Tibial nerve (tissue), 4 donors: ENCODE measurements around the gene VASH1. TPM values are rescaled to one million over a fixed set of nuclear protein-coding genes. Genes with fewer than 3 reads are reported as not detected.

Experiments
- DNase-seq, 2 donors: peaks; one replicate each; pipeline ENCODE4 v3.0.0-alpha.2; 2019; ENCODE audit warnings: low spot score in 2 of 2
- H3K27ac ChIP-seq, 4 donors: fragments of 200-600 bp; sonication (generic) in 3 of 4; one replicate each; pipeline ENCODE4 v1.5.1; 2017 to 2019; ENCODE audit warnings: mild to moderate bottlenecking in 1 of 4
- H3K27me3 ChIP-seq, 2 donors: fragments of 200-600 bp; sonication (generic) in 1 of 2; one replicate each; pipeline versions ENCODE4 v1.5.1 to v1.6.0; 2017 to 2019
- H3K36me3 ChIP-seq, 3 donors: fragments of 200-600 bp; sonication (generic); one replicate each; pipeline ENCODE4 v1.5.1; 2018 to 2019
- H3K4me1 ChIP-seq, 4 donors: fragments of 200-600 bp; sonication (generic) in 3 of 4; one replicate each; pipeline ENCODE4 v1.5.1; 2017 to 2019
- H3K4me3 ChIP-seq, 4 donors: fragments of 200-600 bp; sonication (generic) in 3 of 4; one replicate each; pipeline ENCODE4 v1.5.1; 2017 to 2019; ENCODE audit warnings: mild to moderate bottlenecking in 1 of 4, moderate library complexity in 1 of 4
- H3K9me3 ChIP-seq, 4 donors: fragments of 200-600 bp; sonication (generic) in 3 of 4; one replicate each; pipeline ENCODE4 v1.5.1; 2017 to 2019
- EP300 ChIP-seq, 2 donors: sonication (generic); formaldehyde crosslinking; IDR thresholded peaks; one replicate each; pipeline ENCODE4 v1.6.1; 2017; ENCODE audit warnings: antibody characterized with exemption in 2 of 2, mild to moderate bottlenecking in 1 of 2
- POLR2A ChIP-seq, 2 donors: fragments of 450-650 bp; IDR thresholded peaks; one replicate each; pipeline ENCODE4 v1.6.1; 2017; ENCODE audit warnings: antibody characterized with exemption in 2 of 2, mild to moderate bottlenecking in 2 of 2, moderate library complexity in 2 of 2
- WGBS, 2 donors: methylation state at CpG; one replicate each; pipeline ENCODE4 v1.1.5; 2018; 5-methylcytosine and 5-hydroxymethylcytosine counted together
- total RNA-seq, 4 donors: library from RNA; depleted of rRNA; stranded (reverse); fragments of >200 nt; gene quantifications; one replicate each; pipeline ENCODE4 v1.1.0, GENCODE V29; 2016
- TF ChIP-seq, protein P1 (sequence below), 5 experiments: fragments of 200-600 bp in 3 of 5; fragments of 450-650 bp in 2 of 5; sonication (generic) in 3 of 5; IDR thresholded peaks; one replicate each; pipeline ENCODE4 v1.5.1; 2016 to 2019; ENCODE audit warnings: antibody characterized with exemption in 5 of 5, mild to moderate bottlenecking in 3 of 5, moderate library complexity in 2 of 5

The VASH1 gene
- total RNA-seq, 4 donors from 2014 or later: 13.8 to 24.7 (median 18.6) TPM

GRCh38 chr14:76793324-76793723 lies 32.1 kb downstream of the VASH1 start:
- TF ChIP-seq, protein P1, sequence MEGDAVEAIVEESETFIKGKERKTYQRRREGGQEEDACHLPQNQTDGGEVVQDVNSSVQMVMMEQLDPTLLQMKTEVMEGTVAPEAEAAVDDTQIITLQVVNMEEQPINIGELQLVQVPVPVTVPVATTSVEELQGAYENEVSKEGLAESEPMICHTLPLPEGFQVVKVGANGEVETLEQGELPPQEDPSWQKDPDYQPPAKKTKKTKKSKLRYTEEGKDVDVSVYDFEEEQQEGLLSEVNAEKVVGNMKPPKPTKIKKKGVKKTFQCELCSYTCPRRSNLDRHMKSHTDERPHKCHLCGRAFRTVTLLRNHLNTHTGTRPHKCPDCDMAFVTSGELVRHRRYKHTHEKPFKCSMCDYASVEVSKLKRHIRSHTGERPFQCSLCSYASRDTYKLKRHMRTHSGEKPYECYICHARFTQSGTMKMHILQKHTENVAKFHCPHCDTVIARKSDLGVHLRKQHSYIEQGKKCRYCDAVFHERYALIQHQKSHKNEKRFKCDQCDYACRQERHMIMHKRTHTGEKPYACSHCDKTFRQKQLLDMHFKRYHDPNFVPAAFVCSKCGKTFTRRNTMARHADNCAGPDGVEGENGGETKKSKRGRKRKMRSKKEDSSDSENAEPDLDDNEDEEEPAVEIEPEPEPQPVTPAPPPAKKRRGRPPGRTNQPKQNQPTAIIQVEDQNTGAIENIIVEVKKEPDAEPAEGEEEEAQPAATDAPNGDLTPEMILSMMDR (IDR thresholded peaks at IDR 0.05): no peak
- TF ChIP-seq POLR2A (IDR thresholded peaks at IDR 0.05): no peak
- TF ChIP-seq EP300 (IDR thresholded peaks at IDR 0.05): no peak
- Histone ChIP-seq H3K27ac (no peak overlapping the region), H3K4me3 (no peak overlapping the region), H3K4me1 (no peaks in the 10 kb centered on the region), H3K9me3 (no peaks in the 10 kb centered on the region), H3K27me3 (no peaks in the 10 kb centered on the region), H3K36me3 (peaks cover 0 to 84% (median 11%) of the 10 kb centered on the region in 3 donors)
- 77 to 80% methylated on average over 4 of the region's 4 CpGs for WGBS, 2 donors
- DNase-seq: no peak

GRCh38 chr14:76793956-76794355 lies 32.7 kb downstream of the VASH1 start:
- Histone ChIP-seq H3K4me3 (no peak overlapping the region), H3K9me3 (no peaks in the 10 kb centered on the region), H3K36me3 (peaks cover 0 to 84% (median 8%) of the 10 kb centered on the region in 3 donors), H3K4me1 (no peaks in the 10 kb centered on the region), H3K27me3 (no peaks in the 10 kb centered on the region), H3K27ac (no peak overlapping the region)
- WGBS, 2 donors: 92% methylated on average over 5 of the region's 5 CpGs
- no peak for DNase-seq
- TF ChIP-seq, protein P1 (IDR thresholded peaks at IDR 0.05): no peak
- TF ChIP-seq EP300 (IDR thresholded peaks at IDR 0.05) (no peak), POLR2A (IDR thresholded peaks at IDR 0.05) (no peak)

GRCh38 chr14:76806446-76806845 lies 45.2 kb downstream of the VASH1 start:
- peaks cover 0 to 79% (median 17%) of the 10 kb centered on the region in 3 donors for H3K36me3 ChIP-seq

DNA sequence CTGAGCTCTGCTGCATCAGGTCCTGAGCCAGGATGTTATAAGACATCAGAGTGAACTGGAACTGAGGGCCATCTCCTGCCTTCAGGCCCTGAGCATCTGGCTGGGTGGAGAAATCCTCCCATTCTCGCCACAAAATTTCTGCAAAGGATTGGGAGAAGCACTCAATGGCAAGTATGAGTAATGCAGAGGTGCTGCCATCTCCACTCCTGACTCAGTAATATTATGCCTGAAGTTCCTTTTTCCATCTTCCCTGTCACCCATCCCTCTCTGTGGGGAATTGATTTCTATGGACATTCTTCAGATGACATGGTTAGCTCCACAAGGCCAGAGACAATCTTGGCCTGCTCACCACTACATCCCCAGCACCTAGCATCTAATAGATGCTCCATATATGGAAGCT lies 46.7 kb downstream of the VASH1 start:
- no peak overlapping the region for H3K27ac ChIP-seq
- TF ChIP-seq, protein P1 (IDR thresholded peaks at IDR 0.05): no peak
- TF ChIP-seq EP300 (IDR thresholded peaks at IDR 0.05) (no peak), POLR2A (IDR thresholded peaks at IDR 0.05) (no peak)
- H3K4me1 ChIP-seq: peaks cover 0 to 25% (median 8%) of the 10 kb centered on the region in 4 donors
- peaks cover 0 to 64% (median 7%) of the 10 kb centered on the region in 3 donors for H3K36me3 ChIP-seq
- no peaks in the 10 kb centered on the region for H3K9me3 ChIP-seq
- WGBS, 2 donors: 80 to 88% methylated on average over 1 of the region's 1 CpG
- H3K27me3 ChIP-seq: no peaks in the 10 kb centered on the region
- H3K4me3 ChIP-seq: no peak overlapping the region
- no peak for DNase-seq

More at GRCh38 chr14:76806446-76806845, 45.2 kb downstream of the VASH1 start:
- TF ChIP-seq POLR2A (IDR thresholded peaks at IDR 0.05): no peak
- TF ChIP-seq, protein P1 (IDR thresholded peaks at IDR 0.05): no peak
- TF ChIP-seq EP300 (IDR thresholded peaks at IDR 0.05): no peak
- H3K4me1 ChIP-seq: peaks cover 0 to 18% (median 6%) of the 10 kb centered on the region in 4 donors
- no peaks in the 10 kb centered on the region for H3K9me3 ChIP-seq
- no peak overlapping the region for H3K27ac ChIP-seq
- DNase-seq: no peak
- H3K27me3 ChIP-seq: no peaks in the 10 kb centered on the region
- no peak overlapping the region for H3K4me3 ChIP-seq
- WGBS, 2 donors: 93 to 95% methylated on average over 12 of the region's 12 CpGs

DNA sequence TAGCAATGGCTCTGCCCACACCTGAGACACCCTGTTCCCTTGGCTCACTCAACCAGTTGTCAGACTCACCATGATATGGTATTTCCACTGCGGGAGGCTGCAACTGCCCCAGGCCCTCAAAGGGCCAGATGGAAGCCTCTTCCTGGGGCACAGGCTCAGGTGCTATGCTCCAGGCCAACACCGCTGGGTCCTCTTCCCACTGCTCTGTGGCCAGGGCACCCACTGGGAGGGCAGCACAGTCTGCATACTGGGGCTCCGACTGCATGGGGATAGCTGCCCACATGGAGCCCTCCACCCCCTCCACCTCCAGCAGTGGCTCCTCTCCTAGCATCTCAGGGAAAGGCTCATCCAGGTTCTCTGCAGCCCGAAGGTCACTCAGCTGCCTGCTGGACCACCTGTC lies 47.7 kb downstream of the VASH1 start:
- Histone ChIP-seq H3K4me3 (no peak overlapping the region), H3K27me3 (no peaks in the 10 kb centered on the region), H3K27ac (no peak overlapping the region), H3K9me3 (no peaks in the 10 kb centered on the region), H3K36me3 (peaks cover 0 to 54% (median 0%) of the 10 kb centered on the region in 3 donors), H3K4me1 (peaks cover 0 to 28% (median 9%) of the 10 kb centered on the region in 4 donors)
- DNase-seq: no peak
- WGBS, 2 donors: 95 to 96% methylated on average over 4 of the region's 4 CpGs
- TF ChIP-seq, protein P1 (IDR thresholded peaks at IDR 0.05): no peak
- TF ChIP-seq POLR2A (IDR thresholded peaks at IDR 0.05) (no peak), EP300 (IDR thresholded peaks at IDR 0.05) (no peak)
